Spleen (tissue), 11 donors: ENCODE results near the gene RNFT2. TPM values are rescaled to one million over a fixed set of nuclear protein-coding genes. Genes with fewer than 3 reads are reported as not detected.

ENCODE experiments used
- DNase-seq: peaks from one replicate; pipeline ENCODE4 v3.0.0-alpha.2; 2020
- H3K27ac ChIP-seq, 8 donors: fragments of 200-600 bp; sonication (generic) in 7 of 8; 1 replicate in 4 of 8; 2 replicates in 4 of 8; pipeline versions ENCODE4 v1.5.0 to v1.8.0; 2016 to 2021; ENCODE audit warnings: inconsistent platforms in 4 of 8, mild to moderate bottlenecking in 4 of 8, moderate library complexity in 1 of 8
- H3K27me3 ChIP-seq, 7 donors: fragments of 200-600 bp; sonication (generic) in 6 of 7; replicated peaks in 1 of 7; 1 replicate in 4 of 7; 2 replicates in 3 of 7; pipeline versions ENCODE4 v1.5.0 to v1.8.0; 2016 to 2021; ENCODE audit warnings: inconsistent platforms in 3 of 7, mild to moderate bottlenecking in 1 of 7
- H3K36me3 ChIP-seq, 6 donors: fragments of 200-600 bp; sonication (generic) in 5 of 6; 1 replicate in 4 of 6; 2 replicates in 2 of 6; pipeline versions ENCODE4 v1.5.0 to v1.8.0; 2016 to 2021; ENCODE audit warnings: inconsistent platforms in 2 of 6
- H3K4me1 ChIP-seq, 6 donors: fragments of 200-600 bp; sonication (generic) in 5 of 6; 1 replicate in 3 of 6; 2 replicates in 3 of 6; pipeline versions ENCODE4 v1.5.0 to v1.8.0; 2016 to 2021; ENCODE audit warnings: inconsistent platforms in 3 of 6
- H3K4me3 ChIP-seq, 8 donors: fragments of 200-600 bp; sonication (generic) in 7 of 8; 1 replicate in 4 of 8; 2 replicates in 4 of 8; pipeline versions ENCODE4 v1.5.0 to v1.8.0; 2016 to 2021; ENCODE audit warnings: inconsistent platforms in 4 of 8, mild to moderate bottlenecking in 4 of 8, moderate library complexity in 2 of 8
- H3K9me3 ChIP-seq, 8 donors: fragments of 200-600 bp; sonication (generic) in 7 of 8; 1 replicate in 4 of 8; 2 replicates in 4 of 8; pipeline versions ENCODE4 v1.5.0 to v1.8.0; 2016 to 2021; ENCODE audit warnings: inconsistent platforms in 4 of 8
- POLR2A ChIP-seq, 3 donors: fragments of 450-650 bp; IDR thresholded peaks; one replicate each; pipeline ENCODE4 v1.5.1; 2017; ENCODE audit warnings: antibody characterized with exemption in 3 of 3, mild to moderate bottlenecking in 1 of 3
- POLR2AphosphoS5 ChIP-seq, 3 donors: sonication (generic); formaldehyde crosslinking; IDR thresholded peaks; one replicate each; pipeline ENCODE4 v1.5.1; 2017; ENCODE audit warnings: antibody characterized with exemption in 3 of 3
- WGBS, 5 donors: extraction: QIAGEN DNeasy Blood & Tissue Kit in 3 of 5; methylation state at CpG; one replicate each; pipeline versions ENCODE4 v1.1.5 to v1.1.7; 2013 to 2018; 5-methylcytosine and 5-hydroxymethylcytosine counted together
- intact Hi-C: fragments of 100-400 bp; cut with DNase I; formaldehyde crosslinking; loops from one replicate; pipeline ENCODE4 v1.15.0; 2023; ENCODE audit warnings: low total_unique reads
- polyA plus RNA-seq, 3 donors: library from polyadenylated mRNA; stranded (reverse); fragments of 200-250 nt; gene quantifications; one replicate each; pipeline ENCODE4 v1.2.1, GENCODE V29; 2013
- total RNA-seq, 7 donors: library from RNA; depleted of rRNA in 3 of 7; stranded (reverse); fragments of >200 nt in 3 of 7; fragmentation: NEBNext Ultra II Directional in 4 of 7; extraction: Animal tissue kit (Norgen Biotek cat#: 25700) in 4 of 7; gene quantifications; one replicate each; pipeline versions ENCODE4 v1.1.0 to v1.2.1, GENCODE V29; 2016 to 2021
- TF ChIP-seq, protein P1 (sequence below), 11 experiments: fragments of 200-600 bp in 7 of 11; fragments of 450-650 bp in 4 of 11; sonication (generic) in 4 of 11; IDR thresholded peaks in 8 of 11; conservative IDR thresholded peaks in 3 of 11; 1 replicate in 7 of 11; 2 replicates in 4 of 11; pipeline versions ENCODE4 v1.4.0 to v1.8.0; 2016 to 2021; ENCODE audit warnings: antibody characterized with exemption in 11 of 11, inconsistent platforms in 4 of 11, mild to moderate bottlenecking in 1 of 11
- donor health status: healthy with polysubstance abuse.
- donor health status: DM: no; HTN: no; CAD: no; lungs with moderate emphysema.
- donor health status: DM: no; HTN: no; CAD: no.
- donor health status: Bipolar disorder and iron deficiency.
- donor health status: healthy.
- donor health status: DM: no; HTN: no; CAD: no.
- donor health status: DM: yes; HTN: yes; CAD: no.

RNFT2 gene
- total and polyA plus RNA-seq, 10 donors: 1.9 to 6.0 (median 3.8) TPM

DNA sequence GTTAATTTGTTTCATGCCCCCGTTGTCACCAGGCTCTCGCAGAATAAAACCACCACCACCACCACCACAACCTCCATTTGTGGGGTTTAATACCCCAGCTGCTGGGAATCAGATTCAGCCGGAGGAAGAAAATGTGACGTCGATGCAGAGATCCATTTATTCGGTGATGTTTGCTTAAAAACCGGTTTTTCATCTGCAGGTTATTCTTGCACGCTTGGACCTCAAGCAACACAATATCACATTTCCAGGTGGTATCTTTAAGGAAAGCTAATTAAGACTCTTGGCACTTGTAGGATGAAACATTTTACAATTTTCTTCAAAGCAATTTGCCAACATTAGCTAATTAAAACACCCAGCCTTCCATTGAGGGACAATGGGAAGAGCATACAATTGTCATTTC, 40.0 kb upstream of the RNFT2 start:
- 84 to 90% (median 85%) methylated on average over 8 of the region's 8 CpGs for WGBS, 5 donors
- DNase-seq: no peak
- Histone ChIP-seq H3K36me3 (no peaks in the 10 kb centered on the region), H3K9me3 (no peaks in the 10 kb centered on the region), H3K27me3 (peaks cover 0 to 37% (median 14%) of the 10 kb centered on the region in 7 donors), H3K27ac (no peak overlapping the region), H3K4me1 (peaks cover 0 to 37% (median 14%) of the 10 kb centered on the region in 6 donors), H3K4me3 (no peak overlapping the region)
- TF ChIP-seq POLR2AphosphoS5 (IDR thresholded peaks at IDR 0.05) (no peak), POLR2A (IDR thresholded peaks at IDR 0.05) (no peak)
- TF ChIP-seq, protein P1, sequence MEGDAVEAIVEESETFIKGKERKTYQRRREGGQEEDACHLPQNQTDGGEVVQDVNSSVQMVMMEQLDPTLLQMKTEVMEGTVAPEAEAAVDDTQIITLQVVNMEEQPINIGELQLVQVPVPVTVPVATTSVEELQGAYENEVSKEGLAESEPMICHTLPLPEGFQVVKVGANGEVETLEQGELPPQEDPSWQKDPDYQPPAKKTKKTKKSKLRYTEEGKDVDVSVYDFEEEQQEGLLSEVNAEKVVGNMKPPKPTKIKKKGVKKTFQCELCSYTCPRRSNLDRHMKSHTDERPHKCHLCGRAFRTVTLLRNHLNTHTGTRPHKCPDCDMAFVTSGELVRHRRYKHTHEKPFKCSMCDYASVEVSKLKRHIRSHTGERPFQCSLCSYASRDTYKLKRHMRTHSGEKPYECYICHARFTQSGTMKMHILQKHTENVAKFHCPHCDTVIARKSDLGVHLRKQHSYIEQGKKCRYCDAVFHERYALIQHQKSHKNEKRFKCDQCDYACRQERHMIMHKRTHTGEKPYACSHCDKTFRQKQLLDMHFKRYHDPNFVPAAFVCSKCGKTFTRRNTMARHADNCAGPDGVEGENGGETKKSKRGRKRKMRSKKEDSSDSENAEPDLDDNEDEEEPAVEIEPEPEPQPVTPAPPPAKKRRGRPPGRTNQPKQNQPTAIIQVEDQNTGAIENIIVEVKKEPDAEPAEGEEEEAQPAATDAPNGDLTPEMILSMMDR (IDR thresholded peaks at IDR 0.05 in 8 of 11, conservative IDR thresholded peaks at IDR 0.05 in 3 of 11): no peak
- intact Hi-C loops: loop anchor here (10.0 kb wide), 1 partner anchor 713 kb away; no protein-coding TSS in a partner anchor

DNA sequence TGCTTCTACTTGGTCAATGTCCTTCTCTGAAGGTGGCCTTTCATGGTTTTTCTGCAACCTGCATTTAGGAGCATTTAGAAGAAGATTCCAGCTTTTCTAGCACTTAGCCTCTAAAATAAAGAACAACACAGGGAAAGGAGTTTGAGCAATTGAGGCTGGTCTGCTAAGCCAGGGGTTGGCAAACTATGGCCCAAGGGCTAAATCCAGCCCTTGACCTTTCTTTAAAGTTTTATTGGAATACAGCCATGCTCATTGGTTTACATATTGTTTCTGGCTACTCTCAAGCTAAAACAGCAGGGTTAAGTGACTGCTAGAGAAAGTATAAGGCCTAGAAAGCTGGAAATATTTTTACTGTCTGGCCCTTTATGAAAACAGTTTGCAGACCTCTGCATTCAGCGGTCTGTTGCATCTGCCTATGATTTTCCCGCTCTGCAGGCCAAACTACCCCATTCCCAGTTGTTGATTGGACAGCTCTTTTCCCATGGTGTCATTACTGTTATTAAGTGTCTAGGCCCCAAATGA, 39.5 kb upstream of the RNFT2 start:
- Histone ChIP-seq H3K27me3 (peaks cover 0 to 36% (median 9%) of the 10 kb centered on the region in 7 donors), H3K9me3 (no peaks in the 10 kb centered on the region), H3K4me1 (peaks cover 0 to 37% (median 13%) of the 10 kb centered on the region in 6 donors), H3K4me3 (no peak overlapping the region), H3K27ac (no peak overlapping the region), H3K36me3 (no peaks in the 10 kb centered on the region)
- WGBS, 5 donors: 77 to 100% (median 92%) methylated on average over 2 of the region's 2 CpGs
- TF ChIP-seq POLR2AphosphoS5 (IDR thresholded peaks at IDR 0.05) (no peak), POLR2A (IDR thresholded peaks at IDR 0.05) (no peak)
- TF ChIP-seq, protein P1 (IDR thresholded peaks at IDR 0.05 in 8 of 11, conservative IDR thresholded peaks at IDR 0.05 in 3 of 11): no peak
- DNase-seq: no peak
- intact Hi-C loops: loop anchor here (10.0 kb wide), 1 partner anchor 714 kb away; no protein-coding TSS in a partner anchor

DNA sequence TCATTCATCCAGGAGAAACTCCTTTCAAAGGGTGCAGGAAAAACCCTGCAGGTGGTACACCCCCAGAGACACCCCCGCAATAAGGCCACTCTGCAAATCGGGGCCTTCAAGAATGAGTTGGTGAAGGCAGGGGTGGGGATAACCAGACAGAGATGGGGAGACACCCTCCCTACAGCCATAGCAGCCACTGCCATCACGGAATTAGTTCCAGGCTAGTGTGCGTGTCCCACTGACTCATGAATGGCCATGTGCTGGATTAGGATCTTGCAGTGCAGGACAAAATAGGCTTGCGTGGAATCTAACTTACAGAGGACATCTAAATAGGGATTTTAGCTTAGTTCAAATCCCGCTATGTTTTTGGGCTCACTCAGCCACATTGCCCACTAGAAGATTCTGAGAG, 38.0 kb upstream of the RNFT2 start:
- H3K27ac ChIP-seq: no peak overlapping the region
- H3K9me3 ChIP-seq: no peaks in the 10 kb centered on the region
- no peak overlapping the region for H3K4me3 ChIP-seq
- H3K27me3 ChIP-seq: peaks cover 0 to 24% (median 0%) of the 10 kb centered on the region in 7 donors
- 88 to 96% (median 92%) methylated on average over 6 of the region's 6 CpGs for WGBS, 5 donors
- no peaks in the 10 kb centered on the region for H3K36me3 ChIP-seq
- H3K4me1 ChIP-seq: peaks cover 0 to 22% (median 7%) of the 10 kb centered on the region in 6 donors
- DNase-seq: no peak
- TF ChIP-seq, protein P1 (IDR thresholded peaks at IDR 0.05 in 8 of 11, conservative IDR thresholded peaks at IDR 0.05 in 3 of 11): no peak
- TF ChIP-seq POLR2A (IDR thresholded peaks at IDR 0.05) (no peak), POLR2AphosphoS5 (IDR thresholded peaks at IDR 0.05) (no peak)
- intact Hi-C loops: no loop called here

DNA sequence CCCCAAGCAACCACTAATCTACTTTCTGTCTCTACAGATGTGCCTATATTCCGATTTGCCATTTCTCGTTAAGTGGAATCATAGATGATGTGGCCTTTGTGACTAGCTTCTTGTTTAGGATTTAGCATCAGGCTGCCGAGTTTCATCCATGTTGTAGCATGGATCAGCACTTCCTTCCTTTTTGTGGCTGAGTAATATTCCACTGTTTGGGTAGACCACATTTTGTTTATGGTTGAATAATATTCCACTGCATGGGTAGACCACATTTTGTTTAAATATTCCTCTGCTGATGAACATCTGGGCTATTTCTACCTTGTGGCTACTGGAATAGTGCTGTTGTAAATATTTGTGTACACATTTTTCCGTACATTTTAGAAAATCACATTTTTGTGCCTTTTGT, 36.7 kb upstream of the RNFT2 start:
- intact Hi-C loops: no loop called here
- no peak for TF ChIP-seq POLR2AphosphoS5 (IDR thresholded peaks at IDR 0.05)
- TF ChIP-seq, protein P1 (IDR thresholded peaks at IDR 0.05 in 8 of 11, conservative IDR thresholded peaks at IDR 0.05 in 3 of 11): no peak
- TF ChIP-seq POLR2A (IDR thresholded peaks at IDR 0.05): no peak
- H3K36me3 ChIP-seq: no peaks in the 10 kb centered on the region
- H3K4me1 ChIP-seq: peaks cover 0 to 9% (median 6%) of the 10 kb centered on the region in 6 donors
- H3K4me3 ChIP-seq: no peak overlapping the region
- DNase-seq: no peak
- H3K27me3 ChIP-seq: peaks cover 0 to 12% (median 0%) of the 10 kb centered on the region in 7 donors
- no peaks in the 10 kb centered on the region for H3K9me3 ChIP-seq
- WGBS, 5 donors: 86 to 96% (median 90%) methylated on average over 4 of the region's 4 CpGs
- H3K27ac ChIP-seq: no peak overlapping the region
